GM21515 (cell line): ENCODE measurements around the gene NAA30.

Experiments
- ATAC-seq: cut with Tn5 transposase; IDR thresholded peaks from one replicate; pipeline ENCODE4 v1.9.1; 2021; ENCODE audit not compliant: unreplicated experiment

NAA30 gene

GRCh38 chr14:57391517-57392195, 1.3 kb downstream of the NAA30 start:
- no peak for ATAC-seq

GRCh38 chr14:57392830-57393229, 2.4 kb downstream of the NAA30 start:
- ATAC-seq = no peak

GRCh38 chr14:57400556-57401494, 10.4 kb downstream of the NAA30 start:
- no peak for ATAC-seq

- no peak for ATAC-seq
These were observed 11.1 kb downstream of the NAA30 start for GRCh38 chr14:57401501-57401900.

- ATAC-seq = no peak
These were observed 11.9 kb downstream of the NAA30 start for GRCh38 chr14:57402173-57402852.

GRCh38 chr14:57403521-57403864, 13.1 kb downstream of the NAA30 start:
- no peak for ATAC-seq

GRCh38 chr14:57405562-57405961, 15.2 kb downstream of the NAA30 start:
- ATAC-seq = no peak

- no peak for ATAC-seq
These were observed 17.7 kb downstream of the NAA30 start for GRCh38 chr14:57408037-57408436.

- ATAC-seq = no peak
These were observed 18.2 kb downstream of the NAA30 start for GRCh38 chr14:57408634-57409033.

GRCh38 chr14:57412341-57412740, 22.0 kb downstream of the NAA30 start:
- no peak for ATAC-seq

- no peak for ATAC-seq
These were observed 23.5 kb downstream of the NAA30 start for GRCh38 chr14:57413849-57414248.

GRCh38 chr14:57417228-57417627, 26.8 kb downstream of the NAA30 start:
- no peak for ATAC-seq

GRCh38 chr14:57418999-57419398, 28.6 kb downstream of the NAA30 start:
- no peak for ATAC-seq

GRCh38 chr14:57420033-57420432, 29.6 kb downstream of the NAA30 start:
- ATAC-seq = no peak

- no peak for ATAC-seq
These were observed 30.6 kb downstream of the NAA30 start for GRCh38 chr14:57420986-57421385.

GRCh38 chr14:57435923-57436322, 45.5 kb downstream of the NAA30 start:
- no peak for ATAC-seq

- ATAC-seq = no peak
These were observed 71.5 kb downstream of the NAA30 start for GRCh38 chr14:57461777-57462320.

- no peak for ATAC-seq
These were observed 72.2 kb downstream of the NAA30 start for GRCh38 chr14:57462551-57462950.

GRCh38 chr14:57464008-57464730, 73.8 kb downstream of the NAA30 start:
- peak; percentile 76 for ATAC-seq
